Hematopoietic multipotent progenitor cell treated with erythropoietin and hydrocortisone succinate and interleukin-3 and kit ligand, for 4 days (in vitro differentiated cells): ENCODE measurements around the gene SIRT5.

Experiments used
- DNase-seq: peaks from one replicate; pipeline ENCODE4 v3.0.0-alpha.2; 2015

Gene SIRT5

GRCh38 chr6:13574571-13575376 lies at the start of gene SIRT5:
Gene SIRT5 (plus strand): TSS chr6:13574601. CDS start chr6:13584111, 9,510 bp downstream.
- peak; percentile 94 for DNase-seq

- no peak for DNase-seq
Measured at GRCh38 chr6:13524801-13525508, 49.4 kb upstream of the SIRT5 start.

DNA sequence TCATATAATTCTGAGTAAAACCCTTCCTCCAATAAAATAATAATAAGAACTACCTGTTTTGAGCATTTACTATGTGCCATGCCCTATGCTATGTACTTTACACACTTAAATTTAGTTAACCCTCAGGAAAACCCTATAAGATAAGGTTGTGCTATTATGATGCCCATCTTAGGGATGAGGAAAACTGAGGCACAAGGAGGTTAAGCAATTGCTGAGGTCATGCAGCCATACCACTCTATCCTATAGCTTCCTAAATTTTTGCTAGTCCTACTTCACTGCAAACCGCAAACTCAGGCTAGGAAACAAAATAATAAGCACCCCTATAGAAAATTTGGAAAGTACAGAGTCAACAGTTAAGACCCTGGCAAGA lies 48.1 kb upstream of the SIRT5 start:
- no peak for DNase-seq

DNA sequence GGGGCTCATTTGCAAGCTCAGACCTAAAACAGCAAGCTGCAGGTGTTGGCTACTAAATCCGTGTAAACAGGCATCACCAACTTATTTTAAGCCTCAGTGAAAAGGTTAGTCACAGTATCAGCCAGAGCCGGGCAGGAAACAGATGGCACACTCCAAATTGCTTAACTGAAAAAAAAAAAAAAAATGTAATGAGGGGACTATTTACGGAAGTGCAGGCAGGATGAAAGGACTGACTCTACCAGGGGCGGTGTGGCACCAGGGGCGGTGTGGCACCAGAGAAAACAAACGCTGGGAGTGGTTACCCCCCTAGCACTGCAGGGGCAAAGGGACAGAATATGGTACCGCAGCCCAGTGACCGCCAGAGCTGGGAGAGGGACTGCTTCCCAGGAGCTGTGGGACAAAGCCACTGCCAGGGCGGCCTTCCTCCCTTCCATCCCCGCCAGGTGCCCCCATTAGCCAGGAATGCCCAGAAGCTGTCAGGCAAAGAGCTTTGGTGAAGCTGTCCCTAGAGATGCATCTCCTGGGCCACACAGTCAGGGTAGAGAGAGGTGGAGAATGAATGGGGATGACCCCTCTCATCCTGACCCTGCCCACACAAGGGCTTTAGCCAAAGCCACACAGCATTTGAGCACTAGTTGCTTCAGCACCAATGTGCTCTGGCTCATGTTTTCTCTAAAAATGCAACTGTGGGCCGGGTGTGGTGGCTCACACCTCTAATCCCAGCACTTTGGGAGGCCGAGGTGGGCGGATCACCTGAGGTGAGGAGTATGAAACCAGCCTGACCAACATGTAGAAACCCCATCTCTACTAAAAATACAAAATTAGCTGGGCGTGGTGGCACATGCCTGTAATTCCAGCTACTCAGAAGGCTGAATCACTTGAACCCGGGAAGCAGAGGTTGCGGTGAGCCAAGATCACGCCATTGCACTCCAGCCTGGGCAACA lies 47.4 kb upstream of the SIRT5 start:
- DNase-seq = peak; percentile 95

DNA sequence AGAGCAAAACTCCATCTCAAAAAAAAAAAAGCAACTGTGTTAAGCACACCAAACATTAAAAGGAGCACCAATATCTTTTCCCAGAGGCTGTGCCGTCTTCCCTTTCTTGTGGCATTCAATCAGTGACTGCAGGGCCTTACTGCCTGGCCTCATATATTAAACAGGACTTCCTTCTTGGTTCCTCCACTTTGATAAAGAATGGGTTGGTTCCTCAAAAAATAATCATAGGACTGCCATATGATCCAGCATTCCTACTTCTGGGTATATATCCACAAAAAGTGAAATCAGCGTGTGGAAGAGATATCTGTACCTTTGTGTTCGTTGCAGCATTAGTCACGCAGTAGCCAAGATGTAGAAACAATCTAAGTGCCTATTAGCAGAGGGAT lies 46.7 kb upstream of the SIRT5 start:
- DNase-seq = no peak

GRCh38 chr6:13528232-13528631 lies 46.2 kb upstream of the SIRT5 start:
- peak; percentile 46 for DNase-seq

GRCh38 chr6:13528777-13529343 lies 45.5 kb upstream of the SIRT5 start:
- DNase-seq = no peak

DNA sequence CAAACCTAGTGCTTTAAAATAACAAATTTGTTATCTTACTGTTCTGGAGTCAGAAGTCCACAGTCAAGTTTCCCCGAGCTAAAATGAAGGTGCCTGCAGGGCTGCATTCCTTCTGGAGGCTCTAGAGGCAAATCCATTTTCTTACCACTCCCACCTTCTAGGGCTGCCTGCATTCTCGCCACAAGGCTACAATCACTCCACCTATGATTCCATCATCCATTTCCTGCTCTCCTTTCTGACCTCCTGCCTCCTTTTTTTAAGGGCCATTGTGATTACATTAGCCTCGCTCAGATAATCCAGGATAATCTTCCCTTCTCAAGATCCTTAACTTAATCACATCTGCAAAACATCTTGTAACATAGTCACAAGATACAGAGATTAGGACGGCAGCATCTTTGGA lies 42.4 kb upstream of the SIRT5 start:
- no peak for DNase-seq

GRCh38 chr6:13534536-13534935 lies 39.9 kb upstream of the SIRT5 start:
- no peak for DNase-seq

GRCh38 chr6:13535306-13535705 lies 39.1 kb upstream of the SIRT5 start:
- no peak for DNase-seq

DNA sequence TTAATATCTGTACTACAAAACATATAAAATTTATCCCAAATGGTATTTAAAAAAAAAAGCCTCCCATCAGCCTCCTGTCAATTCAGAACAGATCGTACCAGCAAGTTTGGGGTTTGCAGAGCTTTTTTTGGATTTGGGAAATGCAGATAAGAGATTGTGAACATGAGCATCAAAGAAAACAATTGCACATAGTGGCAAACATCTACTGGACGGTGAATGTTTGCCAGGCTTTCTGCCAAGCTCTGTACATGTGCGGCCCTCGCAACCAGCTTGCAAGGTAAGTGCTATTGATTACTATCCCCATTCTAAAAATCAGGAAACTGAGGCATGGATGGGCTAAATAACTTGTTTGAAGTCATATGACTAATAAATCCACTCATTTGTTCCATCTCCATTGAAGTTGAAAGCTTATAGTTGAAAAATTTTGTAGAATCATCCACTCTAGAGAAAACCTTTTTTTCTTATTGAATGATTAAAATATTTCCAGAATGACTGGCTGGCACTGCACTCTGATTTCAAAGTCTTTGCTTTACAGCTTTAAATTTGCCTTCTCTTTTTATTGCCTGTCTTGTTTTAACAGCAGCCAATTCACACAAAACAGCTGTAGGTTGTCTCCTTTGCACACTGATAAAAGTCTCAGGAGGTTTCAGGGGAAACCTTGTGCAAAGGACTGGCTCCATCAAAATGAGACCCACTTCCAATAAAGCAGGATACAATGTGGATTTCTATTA lies 37.4 kb upstream of the SIRT5 start:
- DNase-seq = no peak

DNA sequence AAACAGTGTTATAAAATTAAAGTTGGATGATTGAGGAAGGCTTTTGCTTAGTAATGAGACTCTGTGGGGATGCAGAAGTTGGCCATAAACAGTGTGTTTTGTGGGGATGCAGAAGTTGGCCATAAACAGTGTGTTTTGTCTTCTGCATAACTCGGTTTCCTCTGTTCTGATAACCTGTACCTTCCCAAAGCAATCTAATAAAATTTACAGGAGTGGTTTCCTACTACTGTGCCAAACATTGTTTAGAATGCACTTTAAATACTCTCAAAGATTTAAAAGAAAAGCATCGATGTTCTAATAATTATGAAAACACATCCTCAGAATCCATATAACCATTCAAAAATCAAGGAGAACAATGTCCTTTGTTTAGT lies 36.9 kb upstream of the SIRT5 start:
- no peak for DNase-seq

DNA sequence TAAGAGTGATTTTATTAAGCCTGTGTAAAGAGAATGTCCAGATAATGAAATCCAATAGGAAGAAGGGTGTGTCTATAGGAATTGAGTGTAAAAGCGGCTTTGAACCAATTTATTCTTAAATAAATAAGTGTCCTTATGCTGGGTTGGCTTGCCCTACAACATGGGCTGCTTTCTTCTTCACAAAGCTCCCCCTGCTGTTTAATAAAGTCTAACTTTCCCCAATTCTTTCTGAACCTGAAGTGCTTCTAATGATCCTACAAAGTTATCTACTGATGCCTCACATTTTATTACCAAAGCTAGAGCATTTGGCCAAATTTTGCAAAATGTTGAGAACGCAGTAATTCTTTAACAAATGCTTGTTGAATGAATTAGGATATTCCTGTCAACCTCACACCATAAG lies 36.3 kb upstream of the SIRT5 start:
- peak; percentile 83 for DNase-seq

DNA sequence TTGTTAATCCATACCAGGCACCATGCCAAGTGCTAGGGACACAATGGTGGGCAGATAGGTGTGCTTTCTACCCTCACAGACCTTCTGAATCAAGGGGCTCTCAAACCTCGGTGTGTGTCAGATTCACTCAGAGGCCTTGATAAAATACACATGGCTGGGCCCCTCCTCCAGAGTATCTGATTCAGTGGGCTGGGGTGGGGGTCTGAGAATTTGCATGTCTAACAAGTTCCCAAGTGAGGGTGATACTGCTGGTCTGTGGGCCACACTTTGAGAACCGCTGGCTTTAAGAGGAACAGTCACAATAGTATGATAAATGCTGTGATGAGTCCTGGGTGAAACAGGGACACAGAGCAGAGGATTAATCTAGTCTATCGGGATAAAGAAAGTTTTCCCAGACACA lies 35.8 kb upstream of the SIRT5 start:
- no peak for DNase-seq

DNA sequence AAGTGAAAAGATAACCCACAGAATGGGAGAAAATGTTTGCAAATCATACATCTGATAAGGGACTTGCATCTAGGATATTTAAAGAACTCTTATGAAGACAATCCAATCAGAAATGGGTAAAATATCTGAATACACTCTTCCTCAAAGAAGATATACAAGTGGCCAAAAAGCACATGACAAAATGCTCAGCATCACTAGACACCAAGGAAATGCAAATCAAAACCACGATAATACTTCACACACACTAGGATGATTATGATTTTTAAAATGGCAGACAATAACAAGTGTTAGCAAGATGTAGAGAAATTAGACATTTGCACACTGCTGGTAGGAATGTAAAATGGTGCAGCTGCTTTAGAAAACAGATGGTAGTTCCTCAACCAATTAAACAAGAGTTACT lies 34.8 kb upstream of the SIRT5 start:
- DNase-seq = no peak

DNA sequence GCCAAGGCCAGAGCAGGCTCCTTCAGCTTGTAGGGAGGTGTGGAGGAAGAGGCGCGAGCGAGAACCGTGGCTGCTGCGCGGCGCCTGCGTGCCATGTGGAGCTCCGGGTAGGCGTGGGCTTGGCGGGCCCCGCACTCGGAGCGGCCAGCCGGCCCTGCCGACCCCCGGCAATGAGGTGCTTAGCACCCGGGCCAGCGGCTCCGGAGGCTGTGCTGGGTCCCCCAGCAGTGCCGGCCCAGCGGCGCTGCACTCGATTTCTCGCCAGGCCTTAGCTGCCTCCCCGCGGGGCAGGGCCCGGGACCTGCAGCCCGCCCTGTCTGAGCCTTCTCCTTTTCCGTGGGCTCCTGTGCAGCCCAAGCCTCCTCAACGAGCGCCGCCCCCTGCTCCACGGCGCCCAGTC lies 32.9 kb upstream of the SIRT5 start:
- DNase-seq = no peak

GRCh38 chr6:13544454-13545186 lies 29.8 kb upstream of the SIRT5 start:
- DNase-seq = no peak

DNA sequence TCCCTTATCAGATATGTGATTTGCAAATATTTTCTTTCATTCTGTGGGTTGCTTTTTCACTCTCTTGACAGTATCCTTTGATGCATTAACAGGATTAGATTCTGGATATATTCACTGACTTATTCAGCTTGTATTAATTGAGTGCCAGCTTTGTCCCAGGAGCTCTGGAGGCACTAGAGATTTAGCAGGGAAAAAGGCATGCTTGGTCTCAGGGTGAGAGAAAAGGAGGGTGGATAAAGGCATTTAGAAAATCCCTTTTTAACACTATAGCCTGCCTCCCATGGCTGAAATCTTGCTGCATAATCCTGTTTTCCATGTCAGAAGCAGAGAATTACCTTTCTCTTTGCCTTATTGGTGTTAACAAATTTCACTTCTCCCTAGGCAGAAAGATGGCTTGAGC lies 28.5 kb upstream of the SIRT5 start:
- DNase-seq = no peak

DNA sequence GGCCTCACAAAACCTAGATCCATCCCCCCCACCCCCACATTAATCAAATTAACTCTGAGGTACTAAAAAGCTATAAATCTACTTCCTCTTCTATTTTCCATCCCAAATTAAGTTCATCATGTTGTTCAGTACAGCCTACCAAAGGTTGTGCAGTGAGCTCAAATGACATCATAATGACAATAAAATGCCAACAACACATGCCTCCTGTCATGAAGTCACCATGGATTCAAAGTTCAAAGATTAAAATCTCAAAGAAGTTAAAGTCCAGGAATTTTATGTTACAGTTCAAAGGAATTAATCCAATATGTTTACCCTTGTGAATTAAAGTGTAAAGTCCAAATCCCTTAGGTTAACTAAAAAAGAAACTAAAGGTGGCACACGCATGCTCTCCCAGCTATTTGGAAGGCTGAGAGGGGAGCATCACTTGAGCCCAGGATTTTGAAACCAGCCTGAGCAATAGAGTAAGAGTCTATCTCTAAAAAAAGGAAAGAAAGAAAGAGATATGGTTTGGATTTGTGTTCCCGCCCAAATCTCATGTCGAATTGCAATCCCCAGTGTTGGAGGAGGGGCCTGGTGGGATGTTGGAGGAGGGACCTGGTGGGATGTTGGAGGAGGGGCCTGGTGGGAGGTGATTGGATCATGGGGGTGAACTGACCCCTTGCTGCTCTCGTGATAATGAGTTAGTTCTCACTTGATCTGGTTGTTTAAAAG lies 25.7 kb upstream of the SIRT5 start:
- no peak for DNase-seq

DNA sequence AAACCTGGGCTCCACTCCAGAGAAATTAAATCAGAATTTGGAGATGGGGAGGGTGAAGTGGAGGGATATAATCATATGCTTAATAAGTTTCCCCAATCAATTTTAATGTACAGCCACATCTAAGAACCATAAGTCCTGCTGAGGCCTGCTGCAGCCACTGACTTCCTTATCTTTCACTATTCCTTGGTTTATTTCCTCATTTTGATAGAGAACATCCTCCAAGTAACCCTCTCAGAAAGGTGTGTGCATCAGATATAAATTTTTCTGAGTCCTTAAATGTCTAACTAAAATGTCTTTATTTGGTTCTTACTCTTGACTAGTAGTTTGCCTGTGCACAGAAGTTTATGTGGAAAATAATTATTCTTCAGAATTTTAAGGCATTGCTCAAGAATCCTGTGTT lies 23.7 kb upstream of the SIRT5 start:
- peak; percentile 85 for DNase-seq

DNA sequence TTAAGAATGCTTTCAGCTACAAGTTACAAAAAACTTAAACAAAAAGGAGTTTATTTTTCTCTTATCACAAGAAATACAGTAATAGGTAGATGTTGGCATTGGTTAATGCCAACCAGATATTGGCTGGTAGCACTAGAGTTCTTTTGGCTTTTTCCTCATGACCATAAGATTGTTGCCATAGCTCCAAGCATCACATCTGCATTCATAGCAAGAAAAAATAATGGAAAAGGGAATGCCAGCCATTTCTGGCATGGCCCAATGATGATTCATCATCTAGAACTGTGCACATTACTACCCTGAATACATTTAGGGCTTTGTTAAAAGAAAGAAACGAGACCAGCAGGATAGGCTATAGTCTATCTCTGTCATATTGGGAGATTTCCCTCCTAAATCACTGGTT lies 20.8 kb upstream of the SIRT5 start:
- DNase-seq = no peak
